SH-SY5Y (cell line): ENCODE measurements around the gene RPS28.

Experiments
- GATA2 ChIP-seq: IDR thresholded peaks from 2 replicates; pipeline ENCODE4 v1.6.1; 2011; ENCODE audit warnings: mild to moderate bottlenecking, low read depth, low read length
- GATA3 ChIP-seq: IDR thresholded peaks from 2 replicates; pipeline ENCODE4 v1.6.1; 2011; ENCODE audit warnings: low read depth, mild to moderate bottlenecking, low read length, moderate library complexity

RPS28 gene

GRCh38 chr19:8334458-8335342, 13.4 kb downstream of the RPS28 start:
- TF ChIP-seq GATA3 (no peak), GATA2 (no peak)

- TF ChIP-seq GATA3 (no peak), GATA2 (no peak)
Measured at GRCh38 chr19:8335343-8336071, 14.2 kb downstream of the RPS28 start.

GRCh38 chr19:8336072-8336569, 14.8 kb downstream of the RPS28 start:
- TF ChIP-seq GATA2 (no peak), GATA3 (no peak)

GRCh38 chr19:8336660-8337059, 15.4 kb downstream of the RPS28 start:
- no peak for TF ChIP-seq GATA3
- no peak for TF ChIP-seq GATA2

DNA sequence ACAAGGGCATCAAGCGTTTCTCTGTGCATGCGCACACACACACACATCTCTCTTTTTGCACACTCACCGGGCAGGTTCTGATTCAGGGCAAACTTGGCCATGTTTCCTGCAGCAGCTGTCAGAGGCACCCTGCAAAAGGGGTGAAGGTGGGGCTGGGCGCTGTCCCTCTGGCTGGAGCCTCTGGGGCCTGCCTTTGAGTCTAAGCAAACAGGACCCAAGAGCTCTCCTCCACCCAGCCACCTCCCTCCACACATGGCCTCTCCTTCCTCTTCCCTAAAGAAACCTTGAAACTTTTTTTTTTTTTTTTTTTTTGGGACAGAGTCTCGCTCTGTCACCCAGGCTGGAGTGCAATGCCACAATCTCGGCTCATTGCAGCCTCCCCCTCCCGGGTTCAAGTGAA, 16.4 kb downstream of the RPS28 start:
- no peak for TF ChIP-seq GATA3
- no peak for TF ChIP-seq GATA2

GRCh38 chr19:8338835-8339234, 17.5 kb downstream of the RPS28 start:
- TF ChIP-seq GATA3 = no peak
- TF ChIP-seq GATA2 = no peak

DNA sequence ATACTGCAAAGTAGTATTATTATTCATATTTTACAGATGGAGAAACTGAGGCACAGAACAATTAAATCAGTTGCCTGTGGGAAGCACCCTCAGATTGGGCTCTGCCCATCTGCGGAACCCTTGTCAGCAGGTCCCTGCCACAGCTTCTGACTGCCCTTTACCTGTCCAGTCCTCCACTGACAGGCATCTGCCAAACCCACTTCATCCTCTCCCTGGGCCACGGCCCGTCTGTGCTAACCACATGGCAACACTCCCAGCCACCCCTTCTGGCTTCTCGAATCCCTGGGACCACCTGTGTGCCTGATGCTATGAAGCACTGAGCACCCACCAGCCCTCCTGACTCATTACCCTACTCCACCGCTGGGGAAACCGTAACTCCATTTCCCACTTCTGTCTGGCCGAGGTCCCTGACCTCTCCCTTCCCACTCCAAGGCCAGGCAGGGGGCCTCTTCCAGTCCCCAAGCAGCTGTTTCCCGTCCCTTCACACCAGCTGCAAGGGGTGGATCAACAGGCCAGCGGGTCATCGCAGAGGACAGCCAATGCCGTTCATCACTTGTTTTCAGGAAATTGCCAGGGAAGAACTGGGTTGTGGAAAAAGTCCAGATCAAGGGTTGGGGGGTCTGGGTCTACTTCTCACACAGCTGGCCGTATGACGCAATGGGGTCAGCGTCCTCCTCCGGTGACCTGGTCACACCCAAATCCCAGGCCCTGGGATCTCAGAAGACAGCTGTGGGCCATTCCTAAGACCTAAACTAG, 19.2 kb downstream of the RPS28 start:
- TF ChIP-seq GATA3 = no peak
- no peak for TF ChIP-seq GATA2

GRCh38 chr19:8342316-8342683, 21.0 kb downstream of the RPS28 start:
- TF ChIP-seq GATA2 = no peak

- no peak for TF ChIP-seq GATA3
- no peak for TF ChIP-seq GATA2
Measured at GRCh38 chr19:8342684-8343482, 21.6 kb downstream of the RPS28 start, which contains the start of gene KANK3. Gene KANK3 (minus strand): TSS chr19:8343262. CDS start chr19:8337828, 5,434 bp downstream.

GRCh38 chr19:8343483-8343844, 22.2 kb downstream of the RPS28 start:
- TF ChIP-seq GATA3 (no peak), GATA2 (no peak)

DNA sequence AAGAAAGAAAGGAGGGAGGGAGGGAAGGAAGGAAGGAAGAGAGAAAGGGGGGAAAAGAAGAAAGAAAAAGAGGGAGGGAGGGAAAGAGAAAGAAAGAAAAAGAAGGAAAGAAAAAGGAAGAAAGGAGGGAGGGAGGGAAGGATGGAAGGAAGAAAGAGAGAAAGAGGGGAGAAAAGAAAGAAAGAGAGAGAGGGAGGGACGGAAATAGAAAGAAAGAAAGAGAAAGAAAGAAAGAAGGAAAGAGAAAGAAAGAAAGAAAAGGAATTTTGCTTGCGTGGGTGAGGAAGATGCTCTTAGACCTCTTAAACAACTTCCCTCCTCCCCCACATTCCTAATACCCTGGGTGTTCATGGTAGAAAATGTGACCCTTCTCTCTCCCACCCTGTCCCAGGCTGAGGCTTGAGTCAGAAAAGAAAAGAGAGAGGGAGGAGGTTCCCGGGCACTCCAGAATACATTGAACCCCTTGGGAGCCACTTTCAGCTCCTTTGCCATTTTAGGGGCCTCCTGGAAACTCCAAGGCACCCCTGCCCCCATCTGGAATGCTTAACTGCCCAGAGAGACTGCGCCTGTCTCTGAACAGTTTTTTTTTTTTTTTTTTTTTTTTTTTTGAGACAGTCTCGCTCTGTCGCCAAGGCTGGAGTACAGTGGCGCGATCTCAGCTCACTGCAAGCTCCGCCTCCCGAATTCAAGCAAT, 31.0 kb downstream of the RPS28 start:
- TF ChIP-seq GATA3 (no peak), GATA2 (no peak)

- TF ChIP-seq GATA2 = no peak
- TF ChIP-seq GATA3 = no peak
Measured at GRCh38 chr19:8355631-8356402, 34.5 kb downstream of the RPS28 start.
